HCT116 (cell line): ENCODE results near the gene ZIC5. TPM values are rescaled to one million over a fixed set of nuclear protein-coding genes. Genes with fewer than 3 reads are reported as not detected.

Experiments used
- ATAC-seq: fragments of 200-7000 bp; cut with Tn5 transposase; 2 replicates; pipeline ENCODE4 v1.9.1; 2020; ENCODE audit warnings: mild to moderate bottlenecking, moderate library complexity
- BruUV-seq: library from RNA; stranded (reverse); fragments of 400-500 nt; replicated peaks from 2 replicates; lab custom pipeline; 2021; lab: Mats Ljungman, UMichigan
- CTCF ChIA-PET: fragments of 300-600 bp; sonication (Branson Sonifier 250); formaldehyde crosslinking; loops from one replicate; lab custom pipeline; 2021; ENCODE audit warnings: antibody characterized with exemption; lab: Charles Lee
- POLR2A ChIA-PET: fragments of 300-600, 350-600 bp; sonication (Branson Sonifier 250); formaldehyde crosslinking; loops from one replicate; lab custom pipeline; 2021; ENCODE audit warnings: antibody characterized with exemption; lab: Charles Lee
- RAD21 ChIA-PET, 2 experiments: fragments of 300-600 bp; sonication (Branson Sonifier 250); formaldehyde crosslinking; loops; one replicate each; lab custom pipeline; 2023; ENCODE audit warnings: low total read pairs in 2 of 2; ENCODE audit not compliant: uncharacterized antibody in 2 of 2, unreplicated experiment in 2 of 2, low non-redundant PET in 1 of 2; lab: Charles Lee
- DNase-seq: peaks from one replicate; pipeline ENCODE4 v3.0.0-alpha.2; 2010; ENCODE audit warnings: low read depth, low spot score
- H2AFZ ChIP-seq: fragments of 200-600 bp; shearing (Covaris generic), sonication (generic); 2 replicates; pipeline ENCODE4 v1.6.1; 2017; ENCODE audit warnings: low read depth, mixed run types, mixed read lengths, antibody characterized with exemption, low read length; ENCODE audit not compliant: poor library complexity, severe bottlenecking
- H3K27ac ChIP-seq: 2 replicates; pipeline ENCODE4 v1.5.1; 2012; ENCODE audit warnings: low read depth, low read length
- H3K27me3 ChIP-seq: fragments of 200-600 bp; sonication (generic); 2 replicates; pipeline ENCODE4 v1.6.1; 2016; ENCODE audit warnings: mixed run types, low read length, mixed read lengths; ENCODE audit not compliant: insufficient read depth
- H3K36me3 ChIP-seq, 2 experiments: fragments of 200-500 bp in 1 of 2; fragments of 200-600 bp in 1 of 2; sonication (Bioruptor generic) in 1 of 2; sonication (generic) in 1 of 2; 2 replicates each; pipeline versions ENCODE4 v1.5.1 to v1.6.1; 2014 to 2016; ENCODE audit warnings: low read length in 2 of 2, inconsistent platforms in 1 of 2, mixed read lengths in 1 of 2, mixed run types in 1 of 2; ENCODE audit not compliant: insufficient read depth in 2 of 2, control insufficient read depth in 1 of 2
- H3K4me1 ChIP-seq, 2 experiments: fragments of 200-600 bp in 1 of 2; sonication (generic) in 1 of 2; 2 replicates each; pipeline versions ENCODE4 v1.5.1 to v1.6.1; 2012 to 2017; ENCODE audit warnings: low read length in 2 of 2, inconsistent platforms in 1 of 2, mild to moderate bottlenecking in 1 of 2, mixed read lengths in 1 of 2, mixed run types in 1 of 2, moderate library complexity in 1 of 2; ENCODE audit not compliant: insufficient read depth in 2 of 2, control insufficient read depth in 1 of 2
- H3K4me2 ChIP-seq: fragments of 200-600 bp; sonication (generic); 2 replicates; pipeline ENCODE4 v1.6.1; 2017; ENCODE audit warnings: mixed run types, low read length, mixed read lengths
- H3K4me3 ChIP-seq, 2 experiments: fragments of 200-600 bp in 1 of 2; sonication (generic) in 1 of 2; replicated peaks in 1 of 2; 2 replicates each; pipeline ENCODE4 v1.5.1; 2011 to 2016; ENCODE audit warnings: low read length in 2 of 2, control low read depth in 1 of 2, low read depth in 1 of 2, mild to moderate bottlenecking in 1 of 2, mixed read lengths in 1 of 2, mixed run types in 1 of 2
- H3K79me2 ChIP-seq: fragments of 200-600 bp; sonication (generic); 2 replicates; pipeline ENCODE4 v1.6.1; 2017; ENCODE audit warnings: mild to moderate bottlenecking, mixed run types, low read length, moderate library complexity, mixed read lengths; ENCODE audit not compliant: insufficient read depth
- H3K9ac ChIP-seq: fragments of 200-600 bp; sonication (generic); 2 replicates; pipeline ENCODE4 v1.6.1; 2016; ENCODE audit warnings: low read length, mixed read lengths
- H3K9me2 ChIP-seq: fragments of 200-600 bp; sonication (generic), shearing (Covaris generic); 2 replicates; pipeline ENCODE4 v1.6.1; 2017; ENCODE audit warnings: mixed run types, mild to moderate bottlenecking, moderate library complexity; ENCODE audit not compliant: insufficient read depth
- H3K9me3 ChIP-seq, 2 experiments: fragments of 200-500 bp in 1 of 2; fragments of 200-600 bp in 1 of 2; sonication (Bioruptor generic) in 1 of 2; sonication (generic) in 1 of 2; 2 replicates each; pipeline ENCODE4 v1.6.1; 2014 to 2017; ENCODE audit warnings: low read length in 2 of 2, mixed read lengths in 2 of 2, inconsistent platforms in 1 of 2, low read depth in 1 of 2, mild to moderate bottlenecking in 1 of 2, mixed run types in 1 of 2, moderate library complexity in 1 of 2; ENCODE audit not compliant: control insufficient read depth in 1 of 2, insufficient read depth in 1 of 2
- H4K20me1 ChIP-seq: fragments of 200-600 bp; sonication (generic), shearing (Covaris generic); 2 replicates; pipeline ENCODE4 v1.6.1; 2017; ENCODE audit warnings: mixed run types, mild to moderate bottlenecking, moderate library complexity; ENCODE audit not compliant: insufficient read depth
- EZH2phosphoT487 ChIP-seq: fragments of 200-600 bp; IDR thresholded peaks from 2 replicates; pipeline ENCODE4 v1.6.1; 2018; ENCODE audit warnings: antibody characterized with exemption, borderline replicate concordance
- POLR2AphosphoS5 ChIP-seq: IDR thresholded peaks from 2 replicates; pipeline ENCODE4 v1.6.1; 2011; ENCODE audit warnings: mild to moderate bottlenecking, low read depth, low read length, moderate library complexity
- RAD21 ChIP-seq: IDR thresholded peaks from 2 replicates; pipeline ENCODE4 v1.6.1; 2012; ENCODE audit warnings: low read depth, mild to moderate bottlenecking
- REST ChIP-seq: IDR thresholded peaks from 2 replicates; pipeline ENCODE4 v1.6.1; 2012; ENCODE audit warnings: low read depth
- TCF7L2 ChIP-seq: IDR thresholded peaks from 2 replicates; pipeline ENCODE4 v1.7.0; 2011; ENCODE audit warnings: borderline replicate concordance, inconsistent platforms; ENCODE audit not compliant: insufficient read depth, insufficient read length; ENCODE audit errors: extremely low read depth
- ZFX ChIP-seq: fragments of 450-650 bp; IDR thresholded peaks from 2 replicates; pipeline ENCODE4 v1.6.1; 2017
- intact Hi-C: fragments of 100-400 bp; cut with micrococcal nuclease; formaldehyde crosslinking; loops from 2 replicates; pipeline ENCODE4 v1.10.0; 2022
- total RNA-seq: library from RNA; stranded (reverse); gene quantifications from one replicate; pipeline ENCODE4 v1.2.1, GENCODE V29; 2021; ENCODE audit not compliant: unreplicated experiment
- TF ChIP-seq, protein P1 (sequence below): IDR thresholded peaks from 2 replicates; pipeline ENCODE4 v1.6.1; 2012
- TF ChIP-seq, protein P2 (sequence below): IDR thresholded peaks from 2 replicates; pipeline ENCODE4 v1.6.1; 2011; ENCODE audit warnings: mild to moderate bottlenecking, low read length, moderate library complexity; ENCODE audit not compliant: insufficient replicate concordance; ENCODE audit errors: extremely low read depth

Gene ZIC5
- total RNA-seq, 1 experiment from 2014 or later, result 10.3 TPM

GRCh38 chr13:99977334-99977911 is 5.9 kb upstream of the ZIC5 start:
- DNase-seq, result no peak
- POLR2A ChIA-PET, result no interaction called here
- intact Hi-C loops, result no loop called here
- no peak overlapping the region for H3K27ac ChIP-seq
- H3K9me3 ChIP-seq, result no peaks in the 10 kb centered on the region
- H3K79me2 ChIP-seq, result peaks cover 5% of the 10 kb centered on the region; the same call in 1 of the 2 replicates
- no peak overlapping the region for H3K9ac ChIP-seq
- no peak overlapping the region for H2AFZ ChIP-seq
- CTCF ChIA-PET, result no interaction called here
- no TSS peak for BruUV-seq
- H3K4me3 ChIP-seq, result no peak overlapping the region
- RAD21 ChIA-PET, result no interaction called here
- H3K27me3 ChIP-seq, result no peaks in the 10 kb centered on the region
- no peaks in the 10 kb centered on the region for H4K20me1 ChIP-seq
- H3K4me2 ChIP-seq, result no peak overlapping the region
- peaks cover 7 to 16% of the 10 kb centered on the region in 2 experiments for H3K4me1 ChIP-seq
- TF ChIP-seq, protein P1, sequence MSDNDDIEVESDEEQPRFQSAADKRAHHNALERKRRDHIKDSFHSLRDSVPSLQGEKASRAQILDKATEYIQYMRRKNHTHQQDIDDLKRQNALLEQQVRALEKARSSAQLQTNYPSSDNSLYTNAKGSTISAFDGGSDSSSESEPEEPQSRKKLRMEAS, result no peak
- TF ChIP-seq TCF7L2, result no peak
- TF ChIP-seq ZFX, result no peak
- TF ChIP-seq EZH2phosphoT487, result no peak
- TF ChIP-seq, protein P2, sequence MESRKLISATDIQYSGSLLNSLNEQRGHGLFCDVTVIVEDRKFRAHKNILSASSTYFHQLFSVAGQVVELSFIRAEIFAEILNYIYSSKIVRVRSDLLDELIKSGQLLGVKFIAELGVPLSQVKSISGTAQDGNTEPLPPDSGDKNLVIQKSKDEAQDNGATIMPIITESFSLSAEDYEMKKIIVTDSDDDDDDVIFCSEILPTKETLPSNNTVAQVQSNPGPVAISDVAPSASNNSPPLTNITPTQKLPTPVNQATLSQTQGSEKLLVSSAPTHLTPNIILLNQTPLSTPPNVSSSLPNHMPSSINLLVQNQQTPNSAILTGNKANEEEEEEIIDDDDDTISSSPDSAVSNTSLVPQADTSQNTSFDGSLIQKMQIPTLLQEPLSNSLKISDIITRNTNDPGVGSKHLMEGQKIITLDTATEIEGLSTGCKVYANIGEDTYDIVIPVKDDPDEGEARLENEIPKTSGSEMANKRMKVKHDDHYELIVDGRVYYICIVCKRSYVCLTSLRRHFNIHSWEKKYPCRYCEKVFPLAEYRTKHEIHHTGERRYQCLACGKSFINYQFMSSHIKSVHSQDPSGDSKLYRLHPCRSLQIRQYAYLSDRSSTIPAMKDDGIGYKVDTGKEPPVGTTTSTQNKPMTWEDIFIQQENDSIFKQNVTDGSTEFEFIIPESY, result no peak
- TF ChIP-seq REST, result no peak
- no peak for TF ChIP-seq RAD21
- TF ChIP-seq POLR2AphosphoS5, result no peak
- TF ChIP-seq, all 23 proteins: peak for 0
- no peaks in the 10 kb centered on the region for H3K36me3 ChIP-seq
- no peaks in the 10 kb centered on the region for H3K9me2 ChIP-seq
- no peak for ATAC-seq
